Thyroid gland (tissue), 4 donors: ENCODE results near the gene ULK1.

ENCODE experiments used
- CTCF ChIP-seq, 6 experiments: fragments of 200-600 bp in 3 of 6; fragments of 450-650 bp in 3 of 6; sonication (generic) in 3 of 6; IDR thresholded peaks; one replicate each; pipeline ENCODE4 v1.5.1; 2016 to 2019; ENCODE audit warnings: antibody characterized with exemption in 6 of 6, mild to moderate bottlenecking in 2 of 6, inconsistent platforms in 1 of 6, moderate library complexity in 1 of 6
- POLR2A ChIP-seq, 2 donors: fragments of 450-650 bp; IDR thresholded peaks; one replicate each; pipeline ENCODE4 v1.6.1; 2017; ENCODE audit warnings: antibody characterized with exemption in 2 of 2, mild to moderate bottlenecking in 2 of 2, moderate library complexity in 1 of 2

- TF ChIP-seq CTCF (IDR thresholded peaks at IDR 0.05) (no peak), POLR2A (IDR thresholded peaks at IDR 0.05) (no peak)
Measured at GRCh38 chr12:131915000-131915689, 20.7 kb downstream of the ULK1 start.
